ENCODE data around the gene GALNT11.

GALNT11 gene

DNA sequence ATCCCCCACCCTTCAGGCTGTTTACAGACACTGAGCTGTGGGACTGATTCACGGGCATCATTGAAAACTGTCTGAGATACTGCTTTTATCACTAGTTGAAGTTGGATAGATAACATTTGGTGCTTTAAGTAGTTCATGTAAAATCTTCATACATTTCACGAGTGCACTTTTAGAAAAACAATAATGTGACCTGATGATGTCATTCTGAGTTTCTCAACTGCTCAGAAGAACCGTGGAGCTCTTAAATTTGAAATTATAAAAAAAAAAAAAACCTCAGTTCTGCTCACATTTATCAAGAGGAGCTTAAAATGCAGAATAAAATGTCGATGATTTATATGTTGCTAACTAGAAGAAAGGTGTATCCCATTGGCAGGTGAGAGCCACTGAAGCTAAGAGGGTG, 81.5 kb downstream of the GALNT11 start:
- H3K27me3 ChIP-seq (ENCODE audit: insufficient read depth, poor library complexity, severe bottlenecking) = no peaks in the 10 kb centered on the region
- DNase-seq (ENCODE audit: low read depth in 1 of 2, low spot score in 1 of 2) = no peak
- TF ChIP-seq POLR2AphosphoS5 (IDR thresholded peaks at IDR 0.05; ENCODE audit: low read depth) = no peak
- no peak for TF ChIP-seq SPI1 (IDR thresholded peaks at IDR 0.05; ENCODE audit: borderline replicate concordance, low read depth)
- H3K27ac ChIP-seq (replicated peaks) = no peak overlapping the region
- H3K4me3 ChIP-seq (replicated peaks; ENCODE audit: insufficient read depth, low read length) = no peak overlapping the region

DNA sequence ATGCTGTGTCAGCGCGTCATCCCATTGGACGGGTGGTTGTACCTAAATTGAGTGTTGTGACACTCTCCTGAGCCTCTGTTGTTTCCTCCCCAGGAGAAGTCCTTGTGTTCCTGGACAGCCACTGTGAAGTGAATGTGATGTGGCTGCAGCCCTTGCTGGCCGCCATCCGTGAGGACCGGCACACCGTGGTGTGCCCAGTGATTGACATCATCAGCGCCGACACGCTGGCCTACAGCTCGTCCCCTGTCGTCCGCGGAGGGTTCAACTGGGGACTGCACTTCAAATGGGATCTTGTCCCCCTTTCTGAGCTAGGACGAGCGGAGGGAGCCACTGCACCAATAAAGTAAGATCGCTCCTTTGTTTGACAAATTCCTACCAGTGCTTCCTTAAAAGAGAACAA, 82.5 kb downstream of the GALNT11 start:
- H3K4me3 ChIP-seq (replicated peaks; ENCODE audit: insufficient read depth, low read length) = no peak overlapping the region
- TF ChIP-seq, protein P1, sequence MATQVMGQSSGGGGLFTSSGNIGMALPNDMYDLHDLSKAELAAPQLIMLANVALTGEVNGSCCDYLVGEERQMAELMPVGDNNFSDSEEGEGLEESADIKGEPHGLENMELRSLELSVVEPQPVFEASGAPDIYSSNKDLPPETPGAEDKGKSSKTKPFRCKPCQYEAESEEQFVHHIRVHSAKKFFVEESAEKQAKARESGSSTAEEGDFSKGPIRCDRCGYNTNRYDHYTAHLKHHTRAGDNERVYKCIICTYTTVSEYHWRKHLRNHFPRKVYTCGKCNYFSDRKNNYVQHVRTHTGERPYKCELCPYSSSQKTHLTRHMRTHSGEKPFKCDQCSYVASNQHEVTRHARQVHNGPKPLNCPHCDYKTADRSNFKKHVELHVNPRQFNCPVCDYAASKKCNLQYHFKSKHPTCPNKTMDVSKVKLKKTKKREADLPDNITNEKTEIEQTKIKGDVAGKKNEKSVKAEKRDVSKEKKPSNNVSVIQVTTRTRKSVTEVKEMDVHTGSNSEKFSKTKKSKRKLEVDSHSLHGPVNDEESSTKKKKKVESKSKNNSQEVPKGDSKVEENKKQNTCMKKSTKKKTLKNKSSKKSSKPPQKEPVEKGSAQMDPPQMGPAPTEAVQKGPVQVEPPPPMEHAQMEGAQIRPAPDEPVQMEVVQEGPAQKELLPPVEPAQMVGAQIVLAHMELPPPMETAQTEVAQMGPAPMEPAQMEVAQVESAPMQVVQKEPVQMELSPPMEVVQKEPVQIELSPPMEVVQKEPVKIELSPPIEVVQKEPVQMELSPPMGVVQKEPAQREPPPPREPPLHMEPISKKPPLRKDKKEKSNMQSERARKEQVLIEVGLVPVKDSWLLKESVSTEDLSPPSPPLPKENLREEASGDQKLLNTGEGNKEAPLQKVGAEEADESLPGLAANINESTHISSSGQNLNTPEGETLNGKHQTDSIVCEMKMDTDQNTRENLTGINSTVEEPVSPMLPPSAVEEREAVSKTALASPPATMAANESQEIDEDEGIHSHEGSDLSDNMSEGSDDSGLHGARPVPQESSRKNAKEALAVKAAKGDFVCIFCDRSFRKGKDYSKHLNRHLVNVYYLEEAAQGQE (IDR thresholded peaks at IDR 0.05; ENCODE audit: insufficient replicate concordance, low read depth) = no peak
- no peak for TF ChIP-seq POLR2AphosphoS5 (IDR thresholded peaks at IDR 0.05; ENCODE audit: low read depth)
- TF ChIP-seq GABPA (IDR thresholded peaks at IDR 0.05; ENCODE audit: low read depth) = no peak
- TF ChIP-seq, protein P2, sequence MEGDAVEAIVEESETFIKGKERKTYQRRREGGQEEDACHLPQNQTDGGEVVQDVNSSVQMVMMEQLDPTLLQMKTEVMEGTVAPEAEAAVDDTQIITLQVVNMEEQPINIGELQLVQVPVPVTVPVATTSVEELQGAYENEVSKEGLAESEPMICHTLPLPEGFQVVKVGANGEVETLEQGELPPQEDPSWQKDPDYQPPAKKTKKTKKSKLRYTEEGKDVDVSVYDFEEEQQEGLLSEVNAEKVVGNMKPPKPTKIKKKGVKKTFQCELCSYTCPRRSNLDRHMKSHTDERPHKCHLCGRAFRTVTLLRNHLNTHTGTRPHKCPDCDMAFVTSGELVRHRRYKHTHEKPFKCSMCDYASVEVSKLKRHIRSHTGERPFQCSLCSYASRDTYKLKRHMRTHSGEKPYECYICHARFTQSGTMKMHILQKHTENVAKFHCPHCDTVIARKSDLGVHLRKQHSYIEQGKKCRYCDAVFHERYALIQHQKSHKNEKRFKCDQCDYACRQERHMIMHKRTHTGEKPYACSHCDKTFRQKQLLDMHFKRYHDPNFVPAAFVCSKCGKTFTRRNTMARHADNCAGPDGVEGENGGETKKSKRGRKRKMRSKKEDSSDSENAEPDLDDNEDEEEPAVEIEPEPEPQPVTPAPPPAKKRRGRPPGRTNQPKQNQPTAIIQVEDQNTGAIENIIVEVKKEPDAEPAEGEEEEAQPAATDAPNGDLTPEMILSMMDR (IDR thresholded peaks at IDR 0.05; ENCODE audit: insufficient read depth, low read length) = no peak
- TF ChIP-seq SPI1 (IDR thresholded peaks at IDR 0.05; ENCODE audit: borderline replicate concordance, low read depth) = no peak
- DNase-seq (ENCODE audit: low read depth in 1 of 2, low spot score in 1 of 2) = no peak
- H3K27me3 ChIP-seq (ENCODE audit: insufficient read depth, poor library complexity, severe bottlenecking) = no peaks in the 10 kb centered on the region
- H3K27ac ChIP-seq (replicated peaks) = no peak overlapping the region

DNA sequence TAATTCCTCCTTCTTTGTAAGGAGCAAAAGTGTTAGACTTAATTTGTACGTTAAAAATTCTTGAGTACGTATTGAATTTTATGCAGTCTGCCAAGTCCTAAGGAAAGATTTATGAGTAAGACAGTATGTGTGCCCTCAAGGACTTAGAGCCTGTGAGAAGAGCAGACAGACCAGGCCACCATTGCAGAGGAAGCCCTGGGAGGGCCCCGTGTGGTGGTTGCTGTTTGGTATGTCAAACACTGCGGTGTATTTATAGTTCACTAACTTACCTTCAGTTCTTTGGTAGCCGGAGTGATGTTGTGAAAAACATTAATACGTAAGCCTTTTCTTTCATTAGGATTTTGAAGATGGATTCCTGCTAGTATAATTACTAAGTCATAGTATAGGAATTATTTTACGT, 82.9 kb downstream of the GALNT11 start:
- no peak overlapping the region for H3K27ac ChIP-seq (replicated peaks)
- TF ChIP-seq, protein P1 (IDR thresholded peaks at IDR 0.05; ENCODE audit: insufficient replicate concordance, low read depth) = no peak
- TF ChIP-seq SPI1 (IDR thresholded peaks at IDR 0.05; ENCODE audit: borderline replicate concordance, low read depth) = no peak

DNA sequence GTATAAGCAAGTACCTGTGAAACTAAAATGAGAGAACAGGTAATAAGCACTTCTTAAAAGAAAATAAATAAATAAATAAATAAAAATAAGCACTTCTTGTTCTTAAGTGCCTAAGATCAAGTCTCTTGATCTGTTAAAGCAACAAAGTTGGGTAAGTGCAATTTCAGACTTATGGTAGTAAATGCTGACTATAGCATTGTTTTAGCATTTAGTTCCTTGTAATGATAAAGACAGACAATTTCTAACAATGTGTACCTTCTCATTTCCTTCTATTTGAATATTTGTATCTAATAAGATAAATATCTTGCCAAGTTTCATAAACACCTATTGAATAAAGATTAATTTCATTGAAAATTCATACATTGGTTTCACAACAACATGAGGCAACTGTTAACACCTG, 87.4 kb downstream of the GALNT11 start:
- TF ChIP-seq POLR2AphosphoS5 (IDR thresholded peaks at IDR 0.05; ENCODE audit: low read depth) = no peak
- DNase-seq (ENCODE audit: low read depth in 1 of 2, low spot score in 1 of 2) = no peak
- Histone ChIP-seq H3K4me3 (replicated peaks; ENCODE audit: insufficient read depth, low read length) (no peak overlapping the region), H3K27ac (replicated peaks) (no peak overlapping the region), H3K27me3 (ENCODE audit: insufficient read depth, poor library complexity, severe bottlenecking) (no peaks in the 10 kb centered on the region)

More for the DNA sequence above, 82.9 kb downstream of the GALNT11 start:
- no peaks in the 10 kb centered on the region for H3K27me3 ChIP-seq (ENCODE audit: insufficient read depth, poor library complexity, severe bottlenecking)
- no peak overlapping the region for H3K4me3 ChIP-seq (replicated peaks; ENCODE audit: insufficient read depth, low read length)
- no peak for DNase-seq (ENCODE audit: low read depth in 1 of 2, low spot score in 1 of 2)

DNA sequence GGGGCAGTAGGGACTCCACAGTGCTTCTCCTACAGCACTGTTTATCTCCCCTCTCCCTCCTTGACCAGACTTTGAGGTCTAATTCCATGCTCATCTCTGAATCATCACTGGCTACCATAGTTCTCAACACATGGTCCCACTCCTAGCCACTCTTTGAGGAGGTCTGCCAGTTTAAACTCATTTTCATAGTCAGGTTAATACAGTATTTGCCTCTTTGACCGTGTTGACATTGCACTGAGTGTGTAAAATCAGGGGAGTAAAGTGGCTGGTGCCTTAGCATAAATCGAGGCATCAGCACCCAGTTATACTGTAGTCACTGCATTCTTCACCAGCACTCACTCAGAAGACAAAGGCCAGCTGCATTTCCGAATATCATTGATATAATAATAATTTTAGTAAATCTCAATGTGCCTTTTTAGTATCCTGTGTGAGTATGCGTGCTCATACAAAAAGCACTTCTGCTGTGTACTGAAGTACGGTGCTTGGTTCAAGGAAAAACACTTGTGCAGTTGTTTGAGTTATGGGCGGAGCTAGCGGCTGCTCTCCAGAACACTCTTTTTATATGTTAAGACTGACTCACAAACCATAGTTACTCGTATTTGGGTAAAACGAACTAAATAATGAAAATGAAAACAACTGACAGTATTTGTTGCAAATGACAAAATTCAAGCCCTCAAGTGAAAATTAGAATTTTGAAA, 89.7 kb downstream of the GALNT11 start:
- Histone ChIP-seq H3K27ac (replicated peaks) (no peak overlapping the region), H3K4me3 (replicated peaks; ENCODE audit: insufficient read depth, low read length) (no peak overlapping the region), H3K27me3 (ENCODE audit: insufficient read depth, poor library complexity, severe bottlenecking) (no peaks in the 10 kb centered on the region)
- DNase-seq (ENCODE audit: low read depth in 1 of 2, low spot score in 1 of 2) = no peak
- TF ChIP-seq, protein P2 (IDR thresholded peaks at IDR 0.05; ENCODE audit: insufficient read depth, low read length) = no peak
- TF ChIP-seq POLR2AphosphoS5 (IDR thresholded peaks at IDR 0.05; ENCODE audit: low read depth) = 0 out of 2 replicates have a peak, but pooled peaks have one; percentile 13
- TF ChIP-seq, protein P1 (IDR thresholded peaks at IDR 0.05; ENCODE audit: insufficient replicate concordance, low read depth) = no peak
